ENCODE data around the gene OR7G3.

The OR7G3 gene

GRCh38 chr19:9156304-9156703, 29.6 kb upstream of the OR7G3 start:
- no peak for TF ChIP-seq CTCF (IDR thresholded peaks at IDR 0.05; ENCODE audit: low read depth, low read length)
- no peak for DNase-seq (ENCODE audit: extremely low read depth, low read depth)

- no peak for DNase-seq (ENCODE audit: extremely low read depth, low read depth)
- no peak for TF ChIP-seq CTCF (IDR thresholded peaks at IDR 0.05; ENCODE audit: low read depth, low read length)
Measured at GRCh38 chr19:9155591-9155990, 28.8 kb upstream of the OR7G3 start.

GRCh38 chr19:9151367-9151766, 24.6 kb upstream of the OR7G3 start:
- DNase-seq (ENCODE audit: extremely low read depth, low read depth): no peak
- no peak for TF ChIP-seq CTCF (IDR thresholded peaks at IDR 0.05; ENCODE audit: low read depth, low read length)

- TF ChIP-seq CTCF (IDR thresholded peaks at IDR 0.05; ENCODE audit: low read depth, low read length): no peak
Measured at GRCh38 chr19:9150650-9151049, 23.9 kb upstream of the OR7G3 start.

GRCh38 chr19:9149997-9150396, 23.2 kb upstream of the OR7G3 start:
- DNase-seq (ENCODE audit: extremely low read depth, low read depth): no peak
- TF ChIP-seq CTCF (IDR thresholded peaks at IDR 0.05; ENCODE audit: low read depth, low read length): no peak

More at GRCh38 chr19:9150650-9151049, 23.9 kb upstream of the OR7G3 start:
- DNase-seq (ENCODE audit: extremely low read depth, low read depth): no peak

- no peak for TF ChIP-seq CTCF (IDR thresholded peaks at IDR 0.05; ENCODE audit: low read depth, low read length)
- no peak for DNase-seq (ENCODE audit: extremely low read depth, low read depth)
Measured at GRCh38 chr19:9148697-9149096, 21.9 kb upstream of the OR7G3 start.

- TF ChIP-seq CTCF (IDR thresholded peaks at IDR 0.05; ENCODE audit: low read depth, low read length): no peak
- no peak for DNase-seq (ENCODE audit: extremely low read depth, low read depth)
Measured at GRCh38 chr19:9146882-9147281, 20.1 kb upstream of the OR7G3 start.
